AG08395 (cell line): ENCODE data around the gene MTG1.
"Not testable (repeated sequence)": the region's sequence is repeated elsewhere in the genome, so short reads cannot be mapped to it uniquely, and the experiment has no call there.

Experiments used
- DNase-seq: peaks from one replicate; pipeline ENCODE4 v3.0.0; 2012; ENCODE audit warnings: mixed read lengths, low spot score

Gene MTG1

DNA sequence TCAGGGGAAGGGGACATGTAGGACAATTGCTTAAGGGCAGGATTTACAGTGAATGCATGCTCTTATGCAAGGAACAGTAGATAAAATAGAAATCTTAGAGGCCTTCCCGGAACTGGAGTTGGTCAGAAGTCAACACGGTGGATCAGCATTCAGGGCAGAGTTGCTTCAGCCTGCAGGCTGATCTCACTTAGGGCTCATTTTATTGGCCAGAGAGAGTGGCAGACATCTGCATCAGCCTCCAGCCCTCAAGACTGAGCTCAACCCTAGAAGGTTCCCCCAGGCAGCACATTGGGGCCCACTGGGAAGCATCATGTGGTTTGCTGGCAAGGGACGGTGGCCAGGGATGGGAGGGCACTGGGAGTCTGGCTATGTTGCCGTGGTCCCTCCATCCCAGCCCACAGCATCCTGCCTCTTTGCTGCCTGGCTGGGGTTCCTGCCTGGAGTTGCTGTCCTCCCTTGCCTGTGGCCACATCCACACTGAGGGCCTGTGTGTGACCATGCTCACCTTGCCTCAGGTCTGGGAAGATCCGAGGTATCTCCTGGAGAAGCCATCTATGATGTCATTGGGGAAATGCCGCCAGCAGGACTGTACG, 72.8 kb downstream of the MTG1 start:
- DNase-seq, result no peak

DNA sequence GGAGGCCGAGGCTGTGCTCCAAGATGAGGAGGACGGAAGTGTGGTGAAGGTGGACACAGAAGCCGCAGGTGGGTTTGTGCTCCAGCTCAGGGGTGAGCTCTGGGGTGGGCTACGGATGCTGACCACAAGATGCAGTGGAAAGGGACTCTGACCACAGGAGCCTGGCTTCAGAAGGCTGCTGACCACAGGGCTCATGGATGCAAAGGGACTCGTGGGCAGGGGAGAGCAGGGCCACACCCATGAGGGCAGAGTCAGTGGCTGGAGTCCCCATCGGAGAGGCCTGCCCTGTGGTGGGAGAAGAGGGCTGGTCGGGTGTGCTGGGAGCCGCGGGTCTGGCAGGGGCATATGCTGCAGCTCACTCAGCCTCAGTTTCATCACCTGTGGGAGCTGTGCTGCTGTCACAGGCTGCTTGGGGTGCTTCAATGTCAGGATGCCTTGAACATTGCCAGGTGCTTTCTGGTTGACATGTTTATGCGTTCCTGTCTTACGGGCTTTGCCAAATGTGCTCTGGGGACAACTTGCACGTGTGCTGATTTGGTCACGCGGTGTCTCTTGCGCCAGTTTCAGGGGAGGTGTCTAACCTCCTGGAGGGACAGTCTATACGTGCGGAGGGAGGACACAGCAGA, 73.4 kb downstream of the MTG1 start:
- DNase-seq, result no peak

DNA sequence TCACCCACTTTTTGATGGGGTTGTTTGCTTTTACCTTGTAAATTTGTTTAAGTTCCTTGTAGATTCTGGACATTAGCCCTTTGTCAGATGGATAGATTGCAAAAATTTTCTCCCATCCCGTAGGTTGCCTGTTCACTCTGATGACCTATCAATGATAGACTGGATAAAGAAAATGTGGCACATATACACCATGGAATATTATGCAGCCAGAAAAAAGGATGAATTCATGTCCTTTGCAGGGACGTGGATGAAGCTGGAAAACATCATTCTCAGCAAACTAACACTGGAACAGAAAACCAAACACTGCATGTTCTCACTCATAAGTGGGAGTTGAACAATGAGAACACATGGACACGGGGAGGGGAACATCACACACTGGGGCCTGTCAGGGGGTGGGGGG, 75.2 kb downstream of the MTG1 start:
- not testable (repeated sequence) for DNase-seq

DNA sequence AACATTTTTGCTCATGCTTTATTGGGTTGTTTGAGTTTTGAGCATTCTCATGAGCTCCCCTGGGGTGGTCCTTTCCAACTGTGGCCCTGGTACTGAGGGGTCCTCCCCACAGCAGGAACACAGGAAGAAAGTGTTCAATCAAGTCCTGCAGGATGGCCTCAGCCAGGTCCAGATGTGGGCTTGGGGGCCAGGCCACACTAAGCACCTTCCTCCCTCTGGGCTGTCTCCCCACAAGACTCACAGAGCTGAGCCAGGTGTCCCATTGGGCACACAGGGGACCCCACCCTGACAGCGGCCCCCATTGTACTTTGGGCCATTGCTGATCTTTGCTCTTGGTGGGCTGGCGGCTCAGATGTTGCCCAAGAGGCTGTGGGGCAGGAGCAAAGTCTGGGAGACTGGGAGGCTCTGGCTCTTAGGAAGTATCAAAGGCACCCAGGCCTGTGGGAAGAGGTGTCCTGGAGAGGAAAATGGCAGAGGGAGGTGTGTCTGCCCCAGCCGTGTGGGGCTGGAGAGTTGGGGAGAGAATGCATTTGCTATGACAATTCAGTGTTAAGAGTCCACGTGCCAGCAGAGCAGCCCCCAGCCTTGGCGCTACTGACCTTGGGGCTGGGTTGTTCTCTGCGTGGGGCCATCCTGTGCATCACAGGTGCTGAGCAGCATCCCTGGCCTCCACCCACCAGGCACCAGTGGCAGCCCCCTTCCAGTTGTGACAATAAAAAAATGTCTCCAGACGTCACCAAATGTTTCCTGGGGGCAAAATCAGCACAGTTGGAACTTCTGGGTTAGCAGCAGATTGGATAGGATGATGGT, 77.5 kb downstream of the MTG1 start:
- DNase-seq, result no peak
